A172 (cell line): Measurements from ENCODE around the gene RSPH1. TPM values are rescaled to one million over a fixed set of nuclear protein-coding genes. Genes with fewer than 3 reads are reported as not detected.
A peak's percentile ranks its signal among the peaks of the same experiment; 100 is the strongest.

Experiments used
- DNase-seq: peaks from one replicate; pipeline ENCODE4 v3.0.0-alpha.2; 2015; ENCODE audit warnings: low spot score
- total RNA-seq: library from RNA; depleted of rRNA; stranded (reverse); fragments of >200 nt; shearing (Covaris generic); gene quantifications from 2 replicates; pipeline ENCODE4 v1.2.3, GENCODE V29; 2014

RSPH1 gene
- total RNA-seq, 1 experiment from 2014 or later: not detected

DNA sequence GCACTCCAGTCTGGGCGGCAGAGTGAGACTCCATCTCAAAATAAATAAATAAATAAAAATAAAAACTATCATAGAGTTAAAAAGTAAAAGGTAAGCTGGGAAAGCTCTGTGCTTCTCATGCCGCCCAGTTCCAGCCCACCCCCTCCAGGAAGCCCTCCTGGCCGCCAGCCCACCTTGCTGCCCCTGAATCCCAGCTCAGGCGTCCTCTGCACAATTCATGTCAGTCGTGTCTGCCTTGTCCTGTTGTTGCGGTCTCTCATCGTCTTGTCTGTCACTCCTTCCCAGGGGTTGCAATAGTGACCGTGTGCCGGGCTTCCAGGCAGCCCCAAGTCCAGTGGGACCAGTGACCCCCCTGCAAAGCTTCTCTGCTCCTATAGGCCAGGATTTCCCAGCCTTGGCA is 44.1 kb downstream of the RSPH1 start:
- DNase-seq: no peak

DNA sequence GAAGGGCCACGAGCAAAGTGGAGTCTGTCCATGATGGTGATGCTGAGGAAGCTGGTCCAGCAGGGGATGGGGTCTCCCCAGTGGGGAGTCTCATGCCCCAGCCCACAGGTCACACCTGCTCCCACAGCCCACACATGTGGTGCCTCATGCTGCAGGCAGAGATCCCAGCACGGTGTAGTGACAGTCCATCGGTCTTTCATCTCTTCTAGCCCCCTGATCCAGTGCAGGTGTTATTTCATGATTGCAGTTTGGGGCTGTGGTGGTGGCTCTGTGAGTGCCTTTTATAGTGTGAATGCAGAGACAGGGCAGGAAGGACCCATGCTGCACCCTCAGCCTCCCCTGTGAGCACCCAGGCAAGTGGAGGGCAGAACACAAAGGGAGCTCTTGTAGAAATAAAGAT is 47.3 kb downstream of the RSPH1 start:
- no peak for DNase-seq

DNA sequence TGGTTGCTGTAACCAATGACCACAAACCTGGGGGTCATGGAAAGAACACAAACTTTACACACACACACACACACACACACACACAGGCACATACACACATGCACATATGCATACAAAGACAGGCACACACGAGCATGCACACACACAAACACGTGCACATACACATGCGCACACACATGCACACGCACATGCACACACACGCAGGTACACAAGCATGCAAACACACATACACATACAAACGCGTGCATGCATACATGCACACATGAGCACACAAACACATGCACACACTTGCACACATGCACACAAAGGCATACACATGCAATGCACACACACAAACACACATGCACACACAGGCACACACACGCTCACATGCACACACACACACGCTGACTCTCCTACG is 48.3 kb downstream of the RSPH1 start:
- DNase-seq: no peak

DNA sequence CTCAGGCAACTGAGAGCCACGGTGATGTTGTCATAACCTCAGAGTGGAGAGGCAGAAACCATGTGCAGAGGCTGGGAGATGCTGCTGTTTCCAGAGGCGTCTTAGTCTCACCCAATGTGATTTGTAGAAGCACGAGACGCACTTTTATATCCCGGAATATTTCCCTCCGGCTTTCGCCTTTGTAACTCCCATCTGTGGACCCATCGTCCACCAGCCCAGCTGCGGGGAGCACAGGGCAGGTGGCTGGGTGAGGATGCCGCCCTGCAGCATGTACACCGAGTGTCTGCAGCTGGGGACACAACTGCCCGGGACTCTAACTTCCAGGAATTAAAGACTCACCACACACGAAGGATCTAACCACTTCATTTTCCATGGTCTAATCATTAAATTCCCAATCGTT is 48.8 kb downstream of the RSPH1 start:
- DNase-seq: no peak

DNA sequence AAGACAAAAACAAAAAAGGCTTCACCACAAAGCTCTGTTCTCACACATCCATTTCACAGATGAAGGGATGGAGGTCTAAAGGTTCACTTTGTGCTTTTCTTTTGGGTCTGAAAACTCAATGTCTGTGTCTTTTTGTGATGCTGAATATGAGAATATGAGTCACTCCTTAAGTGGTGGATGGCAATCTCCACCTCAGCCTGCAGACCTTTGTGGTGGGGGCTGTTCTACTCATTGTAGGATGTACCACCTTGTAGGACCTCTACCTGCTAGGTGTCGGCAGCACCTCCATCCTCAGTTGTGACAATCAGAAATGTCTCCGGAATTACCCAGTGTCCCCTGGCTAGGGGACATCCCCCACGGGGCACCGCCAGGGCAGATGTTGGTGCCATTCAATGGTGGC is 49.5 kb downstream of the RSPH1 start:
- no peak for DNase-seq

DNA sequence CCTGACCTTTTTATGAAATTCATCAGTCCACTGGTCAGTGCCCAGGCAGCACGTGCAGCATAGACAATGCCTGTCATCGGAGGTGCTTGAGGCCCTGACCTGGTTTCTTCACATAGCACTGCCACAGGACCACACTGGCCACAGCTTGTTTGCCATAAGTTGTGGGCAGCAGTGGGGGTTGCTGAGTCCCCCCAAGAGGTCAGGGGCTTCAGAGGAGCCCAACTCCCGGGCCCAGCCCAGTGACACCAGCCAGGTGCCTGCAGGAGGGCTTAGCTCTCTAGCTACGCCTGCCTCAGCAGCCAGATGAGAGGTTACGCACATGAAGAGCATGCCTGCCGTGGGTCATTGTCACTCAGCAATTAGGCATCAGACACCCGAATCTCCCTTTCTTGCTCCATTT is 50.7 kb downstream of the RSPH1 start:
- DNase-seq: no peak

DNA sequence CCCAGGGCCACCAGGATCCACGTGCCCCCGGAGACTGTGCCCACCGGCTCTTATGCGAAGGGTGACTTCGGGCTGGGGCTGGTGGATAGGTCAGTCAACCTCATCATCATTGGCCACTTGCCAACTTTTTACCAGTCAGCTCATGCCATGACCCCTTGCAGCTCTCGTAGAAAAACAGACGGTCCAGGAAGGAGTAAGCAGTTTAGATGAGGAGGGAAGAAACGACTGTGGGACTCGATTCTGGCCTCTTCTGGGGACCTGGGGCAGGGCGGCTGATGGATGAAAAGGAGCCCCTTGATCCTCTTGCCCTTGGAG is 51.3 kb downstream of the RSPH1 start:
- no peak for DNase-seq

DNA sequence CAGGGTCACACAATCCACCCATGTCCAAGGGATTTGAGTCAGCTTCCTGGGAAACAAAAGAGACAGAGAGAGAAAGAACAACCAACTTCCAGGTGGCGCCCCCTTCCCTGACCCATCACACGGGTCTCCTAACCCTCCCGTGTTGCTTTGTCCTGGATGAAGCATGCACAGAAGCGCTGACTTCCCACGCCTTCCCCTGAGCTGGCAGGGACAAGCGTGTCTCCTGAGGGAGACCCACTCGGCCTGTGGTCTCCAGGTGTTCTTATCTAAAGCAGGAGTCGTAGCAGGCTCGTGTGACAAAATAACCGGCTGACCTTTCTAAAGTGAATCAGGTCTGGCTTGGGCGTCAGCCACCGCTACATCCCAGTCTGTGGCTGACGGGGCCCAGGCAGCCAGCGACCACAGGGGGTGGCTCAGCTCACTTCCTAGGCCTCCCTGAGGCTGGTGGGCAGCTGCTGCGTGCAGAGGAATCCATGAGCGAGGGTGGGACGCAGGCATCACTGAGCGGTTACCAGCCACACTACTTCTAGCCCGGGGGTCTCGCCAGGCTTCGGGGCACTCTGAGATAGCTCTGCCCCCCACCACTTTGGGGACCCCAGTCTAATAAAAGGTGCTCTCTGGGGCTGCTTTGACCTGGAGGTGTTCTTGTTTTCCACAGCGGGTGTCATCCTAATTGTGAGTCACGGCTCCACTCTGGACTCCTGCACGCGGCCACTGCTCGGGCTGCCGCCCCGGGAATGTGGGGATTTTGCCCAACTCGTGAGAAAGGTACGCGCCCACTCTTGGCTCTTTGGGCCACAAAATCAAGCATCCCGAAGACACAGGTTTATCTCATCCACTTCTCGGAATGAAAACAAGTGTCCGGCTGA is 51.9 kb downstream of the RSPH1 start:
- no peak for DNase-seq

DNA sequence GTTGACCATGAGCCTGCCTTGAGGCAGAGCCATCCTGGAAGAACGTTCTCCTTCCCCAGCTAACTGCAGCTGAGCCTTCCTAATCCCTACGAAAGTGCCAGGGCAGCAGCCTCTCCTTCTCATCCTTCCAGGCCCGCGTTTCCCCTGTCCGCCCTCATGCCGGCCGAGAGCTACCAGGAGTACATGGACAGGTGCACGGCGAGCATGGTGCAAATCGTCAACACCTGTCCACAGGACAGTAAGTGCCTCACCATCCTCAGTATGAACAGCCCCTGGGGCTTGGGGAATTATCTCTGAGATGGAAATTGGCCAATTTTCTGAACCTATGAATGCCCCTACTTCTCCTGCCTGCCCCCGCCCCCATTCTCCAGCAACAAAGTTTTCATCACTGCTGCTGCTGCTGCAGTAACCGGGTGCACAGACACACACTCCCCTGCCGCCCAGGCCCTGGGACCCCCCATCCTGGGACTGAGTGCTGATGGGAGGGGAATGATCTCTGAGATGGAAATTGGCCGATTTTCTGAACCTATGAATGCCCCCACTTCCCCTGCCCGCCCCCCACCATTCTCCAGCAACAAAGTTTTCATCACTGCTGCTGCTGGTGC is 52.7 kb downstream of the RSPH1 start:
- DNase-seq: no peak

DNA sequence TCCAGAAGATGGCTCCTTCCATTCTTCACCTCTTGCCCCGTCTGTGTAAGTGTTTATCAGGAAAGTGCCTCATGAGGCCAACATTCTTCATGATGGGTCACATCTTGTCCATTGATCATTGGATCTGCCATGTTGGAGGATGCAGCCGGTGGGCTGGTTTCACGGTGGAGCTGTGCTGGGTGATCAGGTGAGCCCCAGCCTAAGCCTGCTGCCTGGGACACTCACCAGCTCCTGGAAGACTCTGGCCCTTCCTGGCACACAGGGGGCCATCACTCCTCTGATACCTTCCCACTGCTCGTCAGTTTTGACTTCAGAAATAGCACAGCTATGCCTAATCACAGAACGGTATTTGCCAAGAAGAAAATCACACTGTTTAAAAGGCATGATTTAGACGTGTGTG is 54.1 kb downstream of the RSPH1 start:
- DNase-seq: no peak

DNA sequence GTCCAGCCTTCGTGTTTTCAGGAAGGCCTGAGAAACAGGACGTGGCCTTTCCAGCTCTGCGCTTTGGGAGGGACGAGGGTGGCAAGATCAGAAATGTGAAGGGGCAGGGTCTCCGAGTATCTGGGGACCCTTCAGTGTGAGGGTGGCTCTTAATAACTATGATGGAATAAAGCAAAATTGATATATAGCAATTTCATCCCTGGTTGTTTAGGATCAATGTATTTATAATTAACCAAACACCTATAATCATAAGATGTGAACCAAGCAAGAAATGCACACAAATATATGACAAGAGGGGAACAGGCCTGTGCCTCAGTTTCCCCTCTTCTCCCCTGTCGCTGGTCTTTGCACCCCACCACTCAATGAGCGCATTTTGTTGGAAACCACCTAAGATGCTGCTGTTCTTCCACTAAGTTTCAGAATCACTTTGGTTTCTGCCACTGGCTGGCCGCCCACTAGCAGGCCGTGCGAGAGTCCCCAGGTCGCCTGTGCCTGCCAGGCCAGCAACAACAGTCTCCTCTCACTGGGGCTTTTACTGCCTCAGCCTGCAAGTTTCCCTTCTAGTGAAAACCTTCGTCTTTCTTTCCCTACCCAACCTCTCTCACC is 55.7 kb downstream of the RSPH1 start:
- no peak for DNase-seq

DNA sequence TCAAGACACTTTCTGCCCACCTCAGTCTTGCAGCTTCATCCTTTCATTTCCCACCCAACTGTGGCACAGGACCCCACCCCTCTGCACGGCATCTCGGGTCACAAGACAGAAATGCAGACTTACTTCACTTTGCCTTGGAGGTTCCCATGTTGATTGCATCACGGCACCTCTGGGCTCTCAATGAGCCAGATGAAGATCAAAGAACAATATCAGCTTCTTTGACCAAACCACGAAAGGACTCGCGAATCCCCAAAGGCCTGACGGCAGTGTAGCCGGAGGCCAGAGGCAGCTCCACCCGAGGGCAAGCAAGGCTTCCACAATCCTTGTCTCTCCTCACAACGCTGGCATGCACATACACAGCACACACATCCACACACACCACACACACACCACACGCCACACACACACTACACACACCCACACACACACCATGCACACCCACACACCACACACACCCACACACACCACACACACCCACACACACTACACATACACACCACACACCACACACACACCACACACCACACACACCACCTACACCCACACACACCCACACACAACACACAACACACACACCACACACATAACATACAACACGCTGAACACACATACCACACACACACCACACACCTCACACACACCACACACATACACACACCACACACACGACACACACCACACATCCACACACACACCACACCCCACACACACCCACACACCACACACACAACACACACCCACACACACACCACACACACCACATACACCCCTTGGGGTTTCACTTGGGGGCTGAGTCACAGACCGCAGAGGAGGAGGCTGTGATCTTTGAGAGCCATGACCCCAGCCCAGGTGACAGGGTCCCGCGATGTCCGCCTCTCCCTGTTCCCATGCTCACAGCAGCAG is 56.5 kb downstream of the RSPH1 start:
- no peak for DNase-seq

DNA sequence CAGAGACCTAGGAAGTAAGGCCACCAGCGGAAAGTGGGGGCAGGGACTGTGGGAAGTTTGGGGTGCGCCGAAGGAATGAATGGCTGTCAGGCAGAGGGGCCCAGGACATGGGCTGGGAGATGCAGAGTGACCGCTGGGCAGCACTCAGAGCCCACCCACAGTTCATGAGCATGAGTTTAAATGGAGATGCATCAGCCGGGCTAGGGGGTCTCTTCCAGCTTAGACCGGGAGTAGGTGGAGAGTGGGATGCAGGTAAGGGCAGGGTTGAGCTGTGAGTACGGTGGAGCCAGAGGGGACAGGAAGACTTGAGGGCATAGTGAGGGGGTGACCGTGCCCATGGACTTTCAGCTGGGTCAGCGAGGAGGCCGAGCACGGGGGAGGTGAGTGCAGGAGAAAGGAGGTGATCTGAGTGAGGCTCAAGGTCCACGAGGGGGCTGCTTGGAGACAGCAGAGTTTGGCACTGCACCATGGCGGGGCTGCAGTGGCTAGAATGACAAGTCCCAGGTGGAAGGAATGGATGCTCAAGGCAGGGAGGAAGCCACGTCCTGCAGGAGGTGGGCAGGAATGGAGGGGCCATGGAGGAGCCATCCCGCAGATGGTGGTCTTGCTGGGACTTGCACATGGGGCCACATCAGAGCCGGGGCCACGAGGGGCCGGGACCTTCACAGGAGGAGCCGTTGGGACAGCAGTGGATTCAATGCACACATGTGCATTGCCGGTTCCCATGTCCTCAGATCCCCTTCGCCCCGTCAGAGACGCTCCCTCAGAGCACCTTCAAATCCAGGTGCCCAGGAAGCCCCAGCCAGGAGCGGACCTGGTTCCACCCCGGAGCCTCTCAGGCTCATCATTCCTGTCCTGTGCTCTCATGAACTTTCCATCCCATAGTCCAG is 57.5 kb downstream of the RSPH1 start:
- no peak for DNase-seq

DNA sequence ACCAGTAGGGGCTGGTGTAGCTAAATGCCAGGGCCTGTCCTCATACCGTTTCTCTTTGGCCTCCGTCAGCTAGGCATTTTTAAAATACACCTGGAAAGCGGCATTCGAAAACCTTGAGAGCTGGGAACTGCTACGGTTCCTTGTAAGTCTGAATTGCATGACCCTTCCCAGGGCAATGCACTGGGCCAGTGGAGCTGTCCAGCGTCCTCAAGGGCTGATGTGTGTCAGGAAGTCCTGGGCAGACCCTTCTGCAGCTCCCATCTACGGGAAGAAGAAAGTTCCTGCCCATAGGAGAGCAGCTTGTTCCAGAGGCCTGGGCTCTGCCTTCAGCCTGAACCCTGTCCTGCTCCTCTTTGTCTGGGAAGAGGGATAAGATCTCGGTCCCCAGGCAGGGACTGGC is 58.2 kb downstream of the RSPH1 start:
- peak; percentile 32 for DNase-seq

DNA sequence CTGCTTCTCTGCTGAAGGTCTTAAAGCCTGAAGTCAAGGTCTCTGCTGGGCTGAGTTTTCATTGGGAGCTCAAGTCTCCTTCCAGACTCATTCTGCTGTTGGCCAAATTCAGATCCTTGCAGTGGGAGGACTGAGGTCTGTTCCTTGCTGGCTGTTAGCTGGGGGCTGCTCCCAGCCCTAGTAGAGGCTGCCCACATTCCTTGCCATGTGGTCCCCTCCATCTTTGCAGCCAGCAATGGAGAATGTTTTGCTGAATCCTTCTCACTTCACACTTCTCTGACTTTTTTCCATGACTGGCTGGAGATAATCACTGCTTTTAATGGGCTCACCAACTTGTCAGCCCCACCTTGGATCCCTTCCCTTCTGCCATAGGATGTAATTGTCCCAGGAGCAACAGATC is 59.1 kb downstream of the RSPH1 start:
- no peak for DNase-seq

DNA sequence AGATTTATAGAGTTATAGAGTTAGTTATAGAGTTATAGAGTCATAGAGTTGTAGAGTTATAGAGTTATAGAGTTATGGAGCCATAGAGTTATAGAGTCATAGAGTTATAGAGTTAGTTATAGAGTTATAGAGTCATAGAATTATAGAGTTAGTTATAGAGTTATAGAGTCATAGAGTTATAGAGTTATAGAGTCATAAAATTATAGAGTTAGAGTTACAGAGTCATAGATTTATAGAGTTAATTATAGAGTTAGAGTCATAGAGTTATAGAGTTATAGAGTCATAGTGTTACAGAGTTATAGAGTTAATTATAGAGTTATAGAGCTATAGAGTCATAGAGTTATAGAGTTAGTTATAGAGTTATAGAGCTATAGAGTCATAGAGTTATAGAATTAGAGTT is 60.2 kb downstream of the RSPH1 start:
- DNase-seq: no peak

DNA sequence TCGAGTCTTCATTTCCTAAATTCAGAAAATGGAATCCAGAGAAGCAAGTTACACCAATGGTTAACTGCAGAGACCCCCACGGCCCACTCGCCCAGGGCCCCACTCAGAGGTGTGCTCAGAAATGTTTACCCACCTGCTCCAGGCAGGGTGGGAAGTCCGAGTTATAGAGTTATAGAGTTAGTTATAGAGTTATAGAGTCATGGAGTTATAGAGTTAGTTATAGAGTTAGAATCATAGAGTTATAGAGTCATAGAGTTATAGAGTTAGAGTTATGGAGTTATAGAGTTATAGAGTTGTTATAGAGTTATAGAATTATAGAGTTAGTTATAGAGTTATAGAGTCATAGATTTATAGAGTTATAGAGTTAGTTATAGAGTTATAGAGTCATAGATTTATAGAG is 60.6 kb downstream of the RSPH1 start:
- DNase-seq: no peak

DNA sequence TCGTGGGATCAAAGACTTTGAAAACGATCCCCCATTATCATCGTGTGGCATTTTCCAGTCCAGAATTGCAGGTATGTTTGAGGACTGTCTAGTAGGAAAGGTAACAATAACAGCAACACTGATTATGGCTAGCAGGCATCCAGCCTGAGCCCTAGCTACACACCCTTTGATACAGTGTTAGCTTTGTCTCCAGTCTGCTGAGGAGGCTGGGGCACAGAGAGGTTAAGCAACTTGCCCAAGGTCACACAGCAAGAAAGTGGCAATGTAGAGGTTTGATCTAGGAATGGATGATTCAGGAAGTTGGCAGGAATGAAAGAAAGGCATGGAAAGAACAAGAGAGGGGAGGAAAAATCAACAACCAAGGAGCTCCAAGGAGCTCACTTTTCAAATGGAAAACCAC is 61.1 kb downstream of the RSPH1 start:
- no peak for DNase-seq

DNA sequence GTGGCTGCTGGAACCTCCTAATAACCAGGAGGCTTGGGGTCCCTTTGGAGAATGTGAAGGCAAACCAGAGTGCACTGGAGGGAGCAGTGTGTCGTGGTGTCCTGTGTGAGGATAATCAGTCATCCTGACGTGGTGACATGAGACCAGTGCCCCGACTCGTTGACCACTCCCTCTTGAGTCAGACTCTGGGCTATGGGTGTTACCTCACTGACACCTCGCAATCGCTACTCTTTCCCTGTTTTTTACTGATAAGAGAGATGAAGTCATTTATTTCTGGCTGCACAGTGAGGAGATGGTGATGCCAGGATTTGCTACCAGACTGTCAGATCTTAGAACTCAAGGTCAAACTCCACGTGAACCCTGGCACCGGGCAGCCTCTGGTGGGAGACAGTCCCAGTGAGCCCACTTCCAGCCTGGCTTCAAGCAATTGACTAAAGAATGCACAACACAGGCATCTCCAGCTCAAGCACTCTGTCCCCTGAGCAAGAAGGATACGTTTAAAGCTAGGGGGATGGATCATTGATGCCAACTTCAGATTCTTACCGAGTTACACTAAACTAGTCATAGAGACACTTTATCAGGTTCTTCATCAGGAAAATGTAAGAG is 62.0 kb downstream of the RSPH1 start:
- DNase-seq: peak; percentile 70

DNA sequence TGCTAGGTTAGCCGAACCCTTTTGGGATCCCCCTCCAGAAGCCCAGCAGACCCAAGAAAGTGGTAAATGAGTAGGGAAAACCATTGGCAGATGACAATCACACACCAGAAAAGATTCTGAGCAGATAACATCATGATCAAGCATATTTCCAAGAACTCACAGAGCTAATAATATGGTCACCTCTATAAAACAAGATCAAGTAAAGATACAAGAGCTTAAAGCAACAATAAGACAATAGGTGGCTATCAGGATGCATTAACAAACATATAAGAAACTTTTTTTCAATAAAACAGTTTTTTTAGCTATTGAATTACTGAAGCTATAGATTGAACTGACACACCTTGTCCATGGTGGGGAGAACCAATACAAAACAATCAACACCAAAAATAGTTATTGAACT is 63.3 kb downstream of the RSPH1 start:
- no peak for DNase-seq

DNA sequence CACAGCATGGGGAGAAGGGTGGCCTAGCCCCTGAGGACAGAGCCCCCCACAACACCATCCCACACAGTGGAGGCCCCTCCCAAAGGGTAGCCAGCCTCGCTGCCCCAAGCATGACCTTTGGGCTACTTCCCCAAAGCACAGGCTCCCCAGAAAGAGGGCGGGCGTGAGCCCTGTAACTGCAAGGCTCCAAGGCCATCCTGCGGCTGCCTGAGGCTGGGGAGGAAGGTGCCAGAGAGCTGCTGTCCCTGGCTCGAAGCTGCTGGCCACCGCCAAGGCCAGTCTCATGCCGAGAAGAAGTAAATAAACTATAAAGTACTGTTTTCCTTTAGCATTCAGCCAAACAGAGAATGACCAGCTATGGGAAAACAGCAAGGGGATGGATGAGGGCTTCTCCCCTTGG is 64.8 kb downstream of the RSPH1 start:
- DNase-seq: no peak
